Measurements from ENCODE around the gene ARL8A.
"Not testable (repeated sequence)": the region's sequence is repeated elsewhere in the genome, so short reads cannot be mapped to it uniquely, and the experiment has no call there.

ARL8A gene

DNA sequence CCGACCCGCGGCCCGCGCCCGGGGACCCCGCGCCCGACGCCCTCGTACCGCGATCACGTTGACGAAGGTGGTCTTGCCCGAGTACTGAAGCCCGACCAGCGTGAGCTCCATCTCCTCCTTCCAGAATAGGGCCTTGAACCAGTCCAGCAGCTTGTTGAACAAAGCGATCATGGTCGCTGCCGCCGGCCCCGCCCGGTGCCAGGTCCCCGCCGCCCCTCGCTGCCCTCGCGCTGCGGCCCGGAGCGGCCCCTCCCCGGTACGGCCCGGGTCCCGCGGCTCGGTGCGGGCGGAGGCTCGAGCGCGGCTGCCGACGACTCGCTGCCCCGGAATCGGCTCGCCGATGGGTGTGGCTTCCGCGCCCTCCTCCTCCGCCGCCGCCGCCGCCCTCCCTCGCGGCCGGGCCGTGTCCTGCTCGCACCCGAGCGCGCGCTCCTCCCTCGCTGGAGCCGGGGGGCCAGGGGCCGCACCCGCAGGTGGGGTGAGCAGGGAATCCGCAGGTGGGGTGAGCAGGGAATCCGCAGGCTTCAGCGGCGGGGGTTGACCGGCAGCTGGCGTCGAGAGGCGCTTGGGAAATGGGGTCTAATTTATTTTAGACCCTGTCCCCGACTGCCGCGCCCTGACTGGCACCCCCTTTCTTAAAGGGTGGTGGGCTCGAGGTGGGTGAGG is at the start of gene ARL8A:
Gene ARL8A (minus strand): TSS at position 336 of the 666 bp plus-strand sequence. CDS start 165 bp downstream, at position 171.
- peak; percentile 62 for DNase-seq (ENCODE audit: low read depth)

DNA sequence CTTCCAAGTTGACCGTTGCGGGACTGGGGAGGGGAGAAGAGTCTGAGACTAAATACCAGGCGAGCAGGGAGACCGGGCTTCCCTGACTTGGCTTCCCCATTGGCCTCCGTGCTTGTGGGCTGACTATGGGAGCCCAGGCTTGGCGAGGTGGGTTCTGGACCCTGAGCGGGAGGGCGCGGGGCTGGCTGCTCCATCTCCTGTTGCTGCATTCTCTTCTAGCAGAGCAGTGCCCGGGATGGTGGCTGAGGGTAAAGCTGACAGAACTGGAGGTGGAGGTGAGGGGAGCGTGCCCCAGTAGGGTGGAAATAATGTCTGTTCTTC is 49.8 kb upstream of the ARL8A start:
- no peak for DNase-seq (ENCODE audit: low read depth)

DNA sequence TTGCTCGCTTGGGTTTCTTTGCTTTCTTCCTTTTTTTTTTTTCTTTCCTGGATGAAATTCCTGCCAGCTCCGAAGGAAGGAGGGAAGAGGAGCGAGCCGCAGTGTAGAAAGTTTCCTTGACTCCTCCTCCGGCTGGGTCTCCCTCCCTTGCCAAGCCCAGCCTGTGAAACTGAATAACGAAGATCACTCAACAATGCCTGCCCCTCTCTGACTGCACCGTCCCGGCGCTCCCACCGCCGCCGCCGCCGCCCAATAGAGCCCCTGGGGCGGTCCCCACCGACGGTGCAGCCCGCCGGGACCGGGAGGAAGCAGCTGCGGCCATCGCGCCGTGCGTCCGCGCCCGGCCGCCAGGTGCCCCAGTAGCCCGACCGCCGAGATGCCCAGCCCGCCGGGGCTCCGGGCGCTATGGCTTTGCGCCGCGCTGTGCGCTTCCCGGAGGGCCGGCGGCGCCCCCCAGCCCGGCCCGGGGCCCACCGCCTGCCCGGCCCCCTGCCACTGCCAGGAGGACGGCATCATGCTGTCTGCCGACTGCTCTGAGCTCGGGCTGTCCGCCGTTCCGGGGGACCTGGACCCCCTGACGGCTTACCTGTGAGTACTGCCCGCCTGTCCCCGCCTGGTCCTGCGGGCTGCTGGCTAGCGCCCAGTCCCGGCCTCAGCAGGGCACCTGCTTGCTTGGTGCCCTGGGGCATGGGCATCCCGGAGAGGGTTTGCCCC is 49.2 kb upstream of the ARL8A start, which contains the start of gene LGR6:
Gene LGR6 (plus strand): TSS at position 186 of the 714 bp plus-strand sequence. CDS start 191 bp downstream, at position 377.
- DNase-seq (ENCODE audit: low read depth), result no peak

DNA sequence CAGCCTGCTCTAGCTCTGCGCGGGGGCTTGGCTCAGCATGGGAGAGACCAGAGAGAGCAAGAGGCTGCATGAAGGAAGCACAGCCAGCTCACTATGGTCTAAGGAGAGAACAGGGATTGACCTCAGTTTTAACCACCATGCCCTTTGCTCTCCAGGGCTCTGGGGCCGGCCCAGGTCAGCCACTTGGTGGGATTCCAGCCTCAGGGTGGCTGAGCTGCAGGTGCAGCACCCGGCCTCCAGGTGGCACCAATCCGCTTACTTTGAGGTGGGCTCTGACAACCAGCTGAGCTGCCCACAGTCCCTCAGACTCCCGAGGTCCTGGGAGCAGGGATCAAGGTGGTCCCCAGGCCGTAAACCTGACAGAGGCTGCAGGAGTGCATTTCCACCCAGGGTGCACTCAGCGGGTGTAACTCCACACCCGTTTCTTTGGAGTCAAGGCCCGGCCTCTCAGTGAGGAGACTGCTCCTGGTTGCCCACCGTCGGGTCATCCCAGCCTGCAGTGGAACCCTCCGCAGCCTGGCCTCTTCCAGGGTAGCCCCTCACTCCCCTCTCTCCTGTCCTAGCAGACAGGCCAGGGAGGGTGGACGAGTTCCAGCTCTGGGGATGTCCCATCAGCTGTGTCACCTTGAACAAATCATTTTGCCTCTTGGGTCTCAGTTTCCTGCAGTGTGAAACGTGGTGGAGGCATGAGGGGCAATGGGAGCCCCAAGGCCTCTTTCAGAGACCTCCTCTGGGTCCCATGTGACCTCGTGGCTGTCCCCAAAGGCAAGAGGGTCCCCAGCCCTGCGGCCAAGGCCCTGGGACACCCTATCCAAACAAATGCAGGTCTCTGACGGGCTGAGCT is 48.5 kb upstream of the ARL8A start:
- DNase-seq (ENCODE audit: low read depth), result peak; percentile 38

GRCh38 chr1:202191391-202191790 is 46.9 kb upstream of the ARL8A start:
- not testable (repeated sequence) for DNase-seq (ENCODE audit: low read depth)

DNA sequence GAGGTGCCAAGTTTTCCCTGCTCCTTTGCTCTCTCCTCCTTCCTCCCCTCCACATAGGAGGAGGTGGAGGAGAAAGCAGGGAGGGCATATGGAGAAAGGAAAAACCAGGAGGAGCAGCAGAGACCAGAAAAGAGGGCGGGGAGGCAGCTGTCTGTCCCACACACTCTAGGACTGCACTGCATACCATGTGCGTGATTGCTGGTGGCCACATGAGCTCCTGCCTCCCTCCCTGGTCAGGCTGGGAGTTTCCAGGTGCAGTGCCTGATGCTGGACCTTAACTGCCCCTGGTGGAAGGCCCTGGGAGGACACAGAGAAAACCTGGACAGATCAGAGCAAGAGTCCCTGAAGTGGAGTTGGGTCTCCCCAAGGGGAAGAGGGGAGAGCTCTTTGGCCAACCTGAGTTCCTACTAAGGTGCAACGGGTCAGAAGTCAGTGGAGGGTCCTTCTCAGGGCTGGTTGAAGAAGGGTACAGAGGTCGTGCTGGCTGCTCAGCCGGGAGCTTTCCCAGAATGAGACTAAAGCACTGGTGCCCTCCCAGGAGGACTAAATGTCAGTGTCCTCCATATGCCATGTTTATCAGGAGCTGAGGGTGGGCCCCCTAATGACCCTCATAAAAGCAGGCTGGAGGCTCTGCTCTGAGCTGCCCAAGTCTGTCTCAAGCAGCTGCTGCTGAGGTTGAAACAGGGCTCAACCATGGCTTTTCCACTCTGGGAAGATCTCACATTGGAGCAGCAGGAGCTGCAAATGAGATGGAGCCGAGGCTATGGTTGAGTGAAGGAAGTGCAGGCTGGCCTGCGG is 45.6 kb upstream of the ARL8A start:
- no peak for DNase-seq (ENCODE audit: low read depth)

GRCh38 chr1:202189001-202189790 is 44.7 kb upstream of the ARL8A start:
- peak; percentile 66 for DNase-seq (ENCODE audit: low read depth)

DNA sequence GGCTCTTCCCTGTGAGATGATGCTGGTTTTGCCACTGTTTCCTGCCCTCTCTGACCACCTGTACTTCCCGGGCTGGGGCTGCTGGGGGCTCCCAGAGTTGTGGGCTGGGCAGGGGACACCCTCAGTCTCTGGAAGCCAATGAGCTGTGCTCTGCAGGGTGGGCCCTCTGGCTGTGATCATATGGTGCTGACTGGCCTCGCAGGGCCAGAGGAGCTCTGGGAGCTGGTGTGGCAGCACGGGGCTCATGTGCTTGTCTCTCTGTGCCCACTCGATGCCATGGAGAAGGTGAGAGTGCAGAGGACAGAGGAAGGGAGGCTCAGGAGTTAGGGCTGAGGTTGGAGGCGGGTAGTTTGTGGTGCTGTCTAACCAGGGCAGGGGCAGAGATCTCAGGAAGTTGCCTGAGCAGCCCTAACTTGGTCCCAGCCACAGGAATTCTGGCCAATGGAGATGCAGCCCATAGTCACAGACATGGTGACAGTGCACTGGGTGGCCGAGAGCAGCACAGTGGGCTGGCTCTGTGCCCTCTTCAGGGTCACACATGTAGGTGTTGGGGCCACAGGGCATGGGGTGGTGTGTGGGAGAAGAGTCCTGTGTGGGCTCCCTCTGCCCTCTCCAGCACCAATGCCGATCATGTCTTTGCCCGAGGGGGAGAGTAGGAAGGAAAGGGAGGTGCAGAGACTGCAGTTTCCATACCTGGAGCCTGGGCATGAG is 43.3 kb upstream of the ARL8A start:
- no peak for DNase-seq (ENCODE audit: low read depth)

- no peak for DNase-seq (ENCODE audit: low read depth)
Observed at GRCh38 chr1:202187041-202187671, 42.6 kb upstream of the ARL8A start.

DNA sequence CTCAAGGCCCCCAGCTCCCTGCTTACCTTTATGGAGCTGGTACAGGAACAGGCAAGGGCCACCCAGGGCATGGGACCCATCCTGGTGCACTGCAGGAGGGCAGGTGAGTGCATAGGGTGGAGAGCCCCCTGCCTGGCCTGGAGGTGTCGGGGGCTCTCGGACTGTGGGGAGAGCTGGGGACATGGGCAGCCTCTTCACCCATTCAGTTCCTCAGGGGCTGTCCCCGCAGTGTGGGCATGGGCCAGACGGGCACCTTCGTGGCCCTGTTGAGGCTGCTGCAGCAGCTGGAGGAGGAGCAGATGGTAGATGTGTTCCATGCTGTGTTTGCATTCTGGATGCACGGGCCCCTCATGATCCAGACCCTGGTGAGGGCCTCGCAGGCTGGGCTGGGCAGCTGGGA is 41.8 kb upstream of the ARL8A start:
- no peak for DNase-seq (ENCODE audit: low read depth)

- DNase-seq (ENCODE audit: low read depth), result peak; percentile 60
Observed at GRCh38 chr1:202184750-202185460, 40.4 kb upstream of the ARL8A start.

DNA sequence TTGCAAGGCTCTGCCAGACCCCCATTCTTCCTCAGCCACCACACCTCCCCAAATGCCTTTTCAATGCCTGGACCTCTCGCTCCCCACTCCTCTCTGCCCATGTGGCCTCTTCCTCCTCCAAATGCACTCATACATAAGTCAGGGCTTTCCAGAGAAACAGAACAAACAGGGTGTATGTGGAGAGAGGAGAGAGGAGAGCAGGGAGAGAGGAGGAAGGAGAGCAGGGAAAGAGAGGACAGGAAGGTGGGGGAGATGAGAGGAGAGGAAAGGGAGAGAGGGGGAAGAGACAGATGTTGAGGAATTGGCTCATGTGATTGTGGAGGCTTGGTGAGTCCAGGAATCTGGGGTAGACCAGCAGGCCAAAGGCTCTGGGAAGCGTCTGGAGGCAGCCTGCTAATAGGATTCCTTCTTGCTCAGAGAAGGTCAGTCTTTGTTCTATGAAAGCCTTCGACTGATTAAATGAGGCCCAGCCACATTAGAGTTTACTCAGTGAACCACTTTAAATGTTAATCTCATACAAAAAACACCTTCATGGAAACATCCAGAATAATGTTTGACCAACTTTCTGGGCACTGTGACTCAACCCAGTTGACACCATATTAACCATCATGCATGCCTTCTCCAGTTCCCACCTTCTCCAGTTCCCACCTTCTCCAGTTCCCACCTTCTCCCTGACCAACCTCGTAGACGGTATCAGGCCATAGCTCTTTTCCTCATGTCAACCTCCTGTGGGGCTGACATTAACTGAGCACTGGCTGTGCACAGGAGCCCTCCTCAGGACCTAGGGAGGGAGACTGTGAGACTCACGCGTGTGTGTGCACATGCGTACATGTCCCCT is 37.7 kb upstream of the ARL8A start:
- no peak for DNase-seq (ENCODE audit: low read depth)

DNA sequence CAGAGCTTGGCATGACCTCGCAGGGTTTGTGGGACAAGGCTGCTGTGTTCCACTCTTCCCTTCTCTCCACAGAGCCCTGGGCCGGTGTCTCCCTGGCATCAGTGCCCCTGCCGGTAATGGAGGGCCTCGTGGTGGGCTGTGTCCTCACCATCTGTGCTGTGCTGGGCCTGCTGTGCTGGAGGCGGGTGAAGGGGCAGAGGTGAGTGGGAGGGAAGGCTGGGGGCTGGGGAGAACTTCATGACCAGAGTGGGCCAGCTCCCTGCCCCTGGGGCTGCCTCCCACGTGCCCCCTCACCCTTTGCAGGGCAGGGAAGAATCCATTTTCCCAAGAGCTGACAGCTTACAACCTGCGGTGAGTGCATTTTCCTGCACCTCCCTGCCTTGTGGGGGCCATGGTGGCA is 37.0 kb upstream of the ARL8A start:
- no peak for DNase-seq (ENCODE audit: low read depth)

DNA sequence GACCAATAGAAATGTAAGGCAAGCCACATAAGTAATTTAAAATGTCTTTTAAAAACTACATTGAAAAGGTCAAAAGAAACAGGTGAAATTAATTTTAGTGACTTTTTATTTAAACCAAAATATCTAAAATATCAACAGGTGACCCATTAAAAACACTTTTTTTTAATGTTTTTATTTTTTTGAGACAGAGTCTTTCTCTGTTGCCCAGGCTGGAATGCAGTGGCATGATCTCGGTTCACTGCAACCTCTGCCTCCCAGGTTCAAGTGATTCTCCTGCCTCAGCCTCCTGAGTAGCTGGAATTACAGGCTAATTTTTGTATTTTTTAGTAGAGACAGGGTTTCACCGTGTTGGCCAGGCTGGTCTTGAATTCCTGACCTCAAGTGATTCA is 36.2 kb upstream of the ARL8A start:
- DNase-seq (ENCODE audit: low read depth), result not testable (repeated sequence)

DNA sequence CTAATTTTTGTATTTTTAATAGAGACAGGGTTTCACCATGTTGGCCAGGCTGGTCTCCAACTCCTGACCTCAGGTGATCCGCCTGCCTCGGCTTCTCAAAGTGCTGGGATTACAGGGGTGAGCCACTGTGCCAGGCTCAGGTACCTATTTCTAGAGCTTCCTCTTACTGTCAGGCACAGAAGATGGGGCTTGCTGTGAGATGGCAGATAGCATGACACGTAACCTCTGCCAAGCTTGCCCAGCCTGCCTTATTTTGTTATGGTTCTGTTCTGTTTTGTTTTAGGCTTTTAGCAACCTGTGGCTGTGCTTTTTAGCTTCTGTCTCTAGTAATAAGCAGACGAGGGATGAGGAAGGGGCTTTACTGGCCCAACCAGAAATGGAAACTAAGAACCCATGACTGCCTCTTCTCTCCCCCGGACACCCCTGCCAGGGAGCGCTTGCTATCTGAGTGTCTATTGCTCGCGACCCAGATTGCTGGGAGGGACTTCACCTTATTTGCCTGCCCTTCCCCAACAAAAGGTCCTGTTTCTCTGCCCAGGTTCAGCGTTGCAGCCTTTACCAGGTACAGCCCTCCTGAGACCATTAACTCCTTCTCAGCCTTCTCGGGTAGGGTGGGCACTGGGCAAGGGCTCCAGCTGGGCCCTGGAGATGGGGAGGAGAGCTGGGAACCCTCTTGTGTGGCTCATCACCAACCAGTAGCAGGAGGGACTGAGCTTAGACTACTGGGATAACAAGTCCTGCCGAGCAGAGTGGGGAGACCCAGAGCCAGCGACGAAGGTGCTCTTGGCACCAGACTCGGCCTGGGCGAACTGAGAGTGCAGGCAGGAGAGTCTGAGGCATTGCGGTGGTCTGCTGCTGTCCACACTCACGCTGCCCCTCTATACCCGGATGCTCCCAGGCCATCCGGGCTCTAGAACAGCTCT is 35.6 kb upstream of the ARL8A start:
- DNase-seq (ENCODE audit: low read depth), result no peak

- no peak for DNase-seq (ENCODE audit: low read depth)
Observed at GRCh38 chr1:202176949-202177927, 32.7 kb upstream of the ARL8A start.
